ENCODE data around the gene RETREG1.

DNA sequence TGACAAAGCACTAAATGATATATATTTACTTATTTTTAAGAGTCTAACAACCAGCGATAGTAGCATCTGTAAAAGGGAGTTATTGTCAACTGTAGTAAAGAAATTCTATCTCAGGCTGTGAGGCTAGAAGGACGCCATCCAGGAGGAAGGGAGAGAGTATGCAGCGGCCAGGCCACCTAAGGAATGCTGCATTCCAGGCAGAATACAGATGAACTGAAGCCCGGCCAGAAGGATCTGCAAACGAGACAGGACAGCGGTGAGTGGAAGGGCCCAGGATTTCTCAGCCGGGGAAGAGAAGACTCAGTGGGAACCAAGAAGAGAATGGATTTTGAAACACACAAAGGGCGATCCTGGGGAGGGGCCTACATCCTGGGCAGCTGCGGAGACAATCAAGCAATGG lies 7.4 kb downstream of the RETREG1 start:
- TF ChIP-seq POLR2A (IDR thresholded peaks at IDR 0.05) = no peak
- TF ChIP-seq, protein P1, sequence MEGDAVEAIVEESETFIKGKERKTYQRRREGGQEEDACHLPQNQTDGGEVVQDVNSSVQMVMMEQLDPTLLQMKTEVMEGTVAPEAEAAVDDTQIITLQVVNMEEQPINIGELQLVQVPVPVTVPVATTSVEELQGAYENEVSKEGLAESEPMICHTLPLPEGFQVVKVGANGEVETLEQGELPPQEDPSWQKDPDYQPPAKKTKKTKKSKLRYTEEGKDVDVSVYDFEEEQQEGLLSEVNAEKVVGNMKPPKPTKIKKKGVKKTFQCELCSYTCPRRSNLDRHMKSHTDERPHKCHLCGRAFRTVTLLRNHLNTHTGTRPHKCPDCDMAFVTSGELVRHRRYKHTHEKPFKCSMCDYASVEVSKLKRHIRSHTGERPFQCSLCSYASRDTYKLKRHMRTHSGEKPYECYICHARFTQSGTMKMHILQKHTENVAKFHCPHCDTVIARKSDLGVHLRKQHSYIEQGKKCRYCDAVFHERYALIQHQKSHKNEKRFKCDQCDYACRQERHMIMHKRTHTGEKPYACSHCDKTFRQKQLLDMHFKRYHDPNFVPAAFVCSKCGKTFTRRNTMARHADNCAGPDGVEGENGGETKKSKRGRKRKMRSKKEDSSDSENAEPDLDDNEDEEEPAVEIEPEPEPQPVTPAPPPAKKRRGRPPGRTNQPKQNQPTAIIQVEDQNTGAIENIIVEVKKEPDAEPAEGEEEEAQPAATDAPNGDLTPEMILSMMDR (IDR thresholded peaks at IDR 0.05) = no peak

All from testis (tissue), 2 donors.